GM23248 (cell line): Measurements from ENCODE around the gene RPGRIP1. TPM values are rescaled to one million over a fixed set of nuclear protein-coding genes. Genes with fewer than 3 reads are reported as not detected.
"Not testable (repeated sequence)": the region's sequence is repeated elsewhere in the genome, so short reads cannot be mapped to it uniquely, and the experiment has no call there.

ENCODE experiments used
- DNase-seq: peaks from one replicate; pipeline ENCODE4 v3.0.0-alpha.2; 2015
- H2AFZ ChIP-seq: fragments of 200-600 bp; sonication (generic); 2 replicates; pipeline ENCODE4 v1.6.1; 2016; ENCODE audit warnings: antibody characterized with exemption
- H3F3A ChIP-seq: fragments of 200-600 bp; sonication (generic); 2 replicates; pipeline ENCODE4 v1.6.1; 2016; ENCODE audit warnings: mild to moderate bottlenecking, antibody characterized with exemption, mixed run types; ENCODE audit not compliant: insufficient read depth
- H3K27ac ChIP-seq: fragments of 200-600 bp; sonication (generic); 2 replicates; pipeline ENCODE4 v1.5.1; 2016; ENCODE audit warnings: mild to moderate bottlenecking
- H3K27me3 ChIP-seq: fragments of 200-600 bp; sonication (generic); replicated peaks from 2 replicates; pipeline ENCODE4 v1.6.1; 2016; ENCODE audit warnings: mild to moderate bottlenecking; ENCODE audit not compliant: insufficient read depth
- H3K36me3 ChIP-seq: fragments of 200-600 bp; sonication (generic); 2 replicates; pipeline ENCODE4 v1.6.1; 2016; ENCODE audit warnings: low read depth, mild to moderate bottlenecking
- H3K4me1 ChIP-seq: fragments of 200-600 bp; sonication (generic); 2 replicates; pipeline ENCODE4 v1.6.1; 2016; ENCODE audit warnings: mild to moderate bottlenecking; ENCODE audit not compliant: insufficient read depth
- H3K4me2 ChIP-seq: fragments of 200-600 bp; sonication (generic); one replicate; pipeline ENCODE4 v1.6.1; 2016; ENCODE audit warnings: mild to moderate bottlenecking; ENCODE audit not compliant: unreplicated experiment
- H3K4me3 ChIP-seq: fragments of 200-600 bp; sonication (generic); 2 replicates; pipeline ENCODE4 v1.5.1; 2016; ENCODE audit warnings: mild to moderate bottlenecking
- H3K79me2 ChIP-seq: fragments of 200-600 bp; sonication (generic); 2 replicates; pipeline ENCODE4 v1.6.1; 2016; ENCODE audit warnings: mild to moderate bottlenecking; ENCODE audit not compliant: insufficient read depth
- H3K9ac ChIP-seq: fragments of 200-600 bp; sonication (generic); 2 replicates; pipeline ENCODE4 v1.6.1; 2016; ENCODE audit warnings: mild to moderate bottlenecking
- H3K9me2 ChIP-seq: fragments of 200-600 bp; sonication (generic); 2 replicates; pipeline ENCODE4 v1.6.1; 2016; ENCODE audit warnings: mixed run types, mild to moderate bottlenecking, moderate library complexity; ENCODE audit not compliant: insufficient read depth
- H3K9me3 ChIP-seq: fragments of 200-600 bp; sonication (generic); one replicate; pipeline ENCODE4 v1.6.1; 2017; ENCODE audit warnings: low read depth
- H4K20me1 ChIP-seq: fragments of 200-600 bp; sonication (generic); 2 replicates; pipeline ENCODE4 v1.6.0; 2016; ENCODE audit not compliant: insufficient read depth
- EZH2 ChIP-seq: fragments of 200-600 bp; sonication (generic); IDR thresholded peaks from 2 replicates; pipeline ENCODE4 v1.6.1; 2018; ENCODE audit warnings: antibody characterized with exemption, mild to moderate bottlenecking; ENCODE audit not compliant: insufficient read depth, poor library complexity, severe bottlenecking
- EZH2phosphoT487 ChIP-seq: fragments of 200-600 bp; sonication (generic); IDR thresholded peaks from 2 replicates; pipeline ENCODE4 v1.6.1; 2018; ENCODE audit warnings: antibody characterized with exemption, moderate library complexity, mild to moderate bottlenecking, low read depth; ENCODE audit not compliant: insufficient read depth
- WGBS, 2 experiments: methylation state at CpG; one replicate each; pipeline ENCODE4 v1.1.6; 2015 to 2017; ENCODE audit warnings: low lambda C conversion rate in 2 of 2, low coverage in 1 of 2; ENCODE audit errors: missing lambda C conversion rate in 2 of 2; 5-methylcytosine and 5-hydroxymethylcytosine counted together
- in situ Hi-C: fragments of 300-500 bp; cut with MboI; formaldehyde crosslinking; loops from 2 replicates; pipeline ENCODE4 v1.15.0; 2020
- polyA plus RNA-seq: library from polyadenylated mRNA; unstranded; fragments of >200 nt; fragmentation: Nextera tagmentation; extraction: Ambion mirVana; gene quantifications from 2 replicates; pipeline ENCODE4 v1.2.1, GENCODE V29; 2016
- total RNA-seq: library from RNA; depleted of rRNA; stranded (reverse); fragments of >200 nt; shearing (Covaris generic); gene quantifications from 2 replicates; pipeline ENCODE4 v1.2.3, GENCODE V29; 2014

Gene RPGRIP1
- total and polyA plus RNA-seq, 2 experiments from 2014 or later = not detected

GRCh38 chr14:21275261-21275858 is 4.5 kb upstream of the RPGRIP1 start:
- Histone ChIP-seq H4K20me1 (no peaks in the 10 kb centered on the region), H3K27me3 (no peaks in the 10 kb centered on the region), H2AFZ (peak overlapping the region; percentile 64; the same call in 1 of the 2 replicates), H3K4me2 (no peak overlapping the region), H3K9me3 (no peaks in the 10 kb centered on the region), H3K9ac (no peak overlapping the region), H3F3A (peaks cover 2% of the 10 kb centered on the region; the same call in 1 of the 2 replicates), H3K27ac (no peak overlapping the region), H3K4me3 (no peak overlapping the region), H3K36me3 (no peaks in the 10 kb centered on the region), H3K9me2 (no peaks in the 10 kb centered on the region), H3K4me1 (no peaks in the 10 kb centered on the region), H3K79me2 (no peaks in the 10 kb centered on the region)
- DNase-seq = no peak
- WGBS, 2 experiments = 74 to 80% methylated on average over 9 of the region's 9 CpGs
- no peak for TF ChIP-seq EZH2
- no peak for TF ChIP-seq EZH2phosphoT487
- in situ Hi-C loops = no loop called here

- WGBS, 2 experiments = 56 to 60% methylated on average over 4 of the region's 4 CpGs
- in situ Hi-C loops = no loop called here
- no peaks in the 10 kb centered on the region for H4K20me1 ChIP-seq
- peaks cover 2% of the 10 kb centered on the region; the same call in 1 of the 2 replicates for H3F3A ChIP-seq
- no peaks in the 10 kb centered on the region for H3K4me1 ChIP-seq
- H3K9ac ChIP-seq = no peak overlapping the region
- no peaks in the 10 kb centered on the region for H3K36me3 ChIP-seq
- H3K27me3 ChIP-seq = no peaks in the 10 kb centered on the region
- peak; percentile 36 for DNase-seq
- H3K9me2 ChIP-seq = no peaks in the 10 kb centered on the region
- H3K79me2 ChIP-seq = no peaks in the 10 kb centered on the region
- H3K9me3 ChIP-seq = no peaks in the 10 kb centered on the region
- H3K4me3 ChIP-seq = no peak overlapping the region
- no peak overlapping the region for H3K4me2 ChIP-seq
- no peak overlapping the region for H3K27ac ChIP-seq
- no peak overlapping the region for H2AFZ ChIP-seq
- no peak for TF ChIP-seq EZH2
- no peak for TF ChIP-seq EZH2phosphoT487
Measured at GRCh38 chr14:21278632-21279031, 1.3 kb upstream of the RPGRIP1 start.

GRCh38 chr14:21281917-21282316 is 2.0 kb downstream of the RPGRIP1 start:
- in situ Hi-C loops, H2AFZ ChIP-seq, H3K79me2 ChIP-seq, H3K9me2 ChIP-seq, H3K27me3 ChIP-seq, H4K20me1 ChIP-seq, H3K4me3 ChIP-seq, H3K9me3 ChIP-seq, H3K27ac ChIP-seq, DNase-seq, H3K36me3 ChIP-seq, H3F3A ChIP-seq, H3K4me1 ChIP-seq, H3K4me2 ChIP-seq, H3K9ac ChIP-seq: not testable (repeated sequence)
- WGBS, 2 experiments = 74 to 77% methylated on average over 7 to 8 of the region's 8 CpGs

- 65 to 69% methylated on average over 2 of the region's 2 CpGs for WGBS, 2 experiments
- not testable (repeated sequence) for H3K9me2 ChIP-seq
Measured at GRCh38 chr14:21286516-21286915, 6.6 kb downstream of the RPGRIP1 start.

GRCh38 chr14:21287168-21287567 is 7.3 kb downstream of the RPGRIP1 start:
- WGBS, 2 experiments = 81 to 85% methylated on average over 6 of the region's 6 CpGs
- Histone ChIP-seq H3K4me3 (no peak overlapping the region), H3K27me3 (no peaks in the 10 kb centered on the region), H3K79me2 (no peaks in the 10 kb centered on the region), H3K9me2 (no peaks in the 10 kb centered on the region), H3F3A (no peaks in the 10 kb centered on the region), H3K4me2 (no peak overlapping the region), H4K20me1 (no peaks in the 10 kb centered on the region), H3K27ac (no peak overlapping the region), H3K9me3 (no peaks in the 10 kb centered on the region), H3K36me3 (no peaks in the 10 kb centered on the region), H3K9ac (no peak overlapping the region), H2AFZ (no peak overlapping the region), H3K4me1 (no peaks in the 10 kb centered on the region)
- DNase-seq = no peak
- TF ChIP-seq EZH2phosphoT487 = no peak
- no peak for TF ChIP-seq EZH2
- in situ Hi-C loops = no loop called here

More at GRCh38 chr14:21286516-21286915, 6.6 kb downstream of the RPGRIP1 start:
- H2AFZ ChIP-seq, H3F3A ChIP-seq, H4K20me1 ChIP-seq, DNase-seq, H3K27ac ChIP-seq, H3K9ac ChIP-seq, H3K4me2 ChIP-seq, H3K4me3 ChIP-seq, H3K36me3 ChIP-seq, in situ Hi-C loops, H3K9me3 ChIP-seq, H3K79me2 ChIP-seq, H3K27me3 ChIP-seq, H3K4me1 ChIP-seq: not testable (repeated sequence)

- H3K9me2 ChIP-seq, H3K9ac ChIP-seq, H3K79me2 ChIP-seq, H4K20me1 ChIP-seq, H3K4me2 ChIP-seq, H3K4me3 ChIP-seq, H3K27ac ChIP-seq, H3F3A ChIP-seq, H2AFZ ChIP-seq, H3K27me3 ChIP-seq, in situ Hi-C loops, H3K9me3 ChIP-seq, H3K4me1 ChIP-seq, H3K36me3 ChIP-seq, DNase-seq: not testable (repeated sequence)
- 60% methylated on average over 8 of the region's 8 CpGs for WGBS, 2 experiments
Measured at GRCh38 chr14:21294026-21294425, 14.1 kb downstream of the RPGRIP1 start.
